Neural progenitor cell (in vitro differentiated cells): ENCODE measurements around the gene NCOA3.

ENCODE experiments used
- CTCF ChIP-seq: fragments of 200-600 bp; sonication (generic); IDR thresholded peaks from 2 replicates; pipeline ENCODE4 v1.5.1; 2017; ENCODE audit warnings: antibody characterized with exemption, mild to moderate bottlenecking
- EZH2 ChIP-seq: fragments of 200-600 bp; sonication (generic); IDR thresholded peaks from 2 replicates; pipeline ENCODE4 v1.6.1; 2017; ENCODE audit warnings: antibody characterized with exemption, mild to moderate bottlenecking, moderate library complexity

- TF ChIP-seq EZH2 (no peak), CTCF (no peak)
These were observed 83.5 kb downstream of the NCOA3 start for GRCh38 chr20:47585087-47585747.
